Heart right ventricle (tissue), 16 donors: ENCODE measurements around the gene LDAH. TPM values are rescaled to one million over a fixed set of nuclear protein-coding genes. Genes with fewer than 3 reads are reported as not detected.
A peak's percentile ranks its signal among the peaks of the same experiment; 100 is the strongest.
"Not testable (repeated sequence)": the region's sequence is repeated elsewhere in the genome, so short reads cannot be mapped to it uniquely, and the experiment has no call there.

Source experiments
- ATAC-seq, 8 donors: fragments of 200-7000 bp; cut with Tn5 transposase; one replicate each; pipeline ENCODE4 v1.9.1; 2020; ENCODE audit warnings: mild to moderate bottlenecking in 8 of 8, moderate library complexity in 8 of 8, moderate number of reproducible peaks in 1 of 8
- DNase-seq, 2 donors: peaks; one replicate each; pipeline ENCODE4 v3.0.0-alpha.2; 2020
- H3K27ac ChIP-seq, 10 donors: fragments of 200-600 bp; sonication (generic) in 2 of 10; one replicate each; pipeline versions ENCODE4 v1.5.0 to v1.8.0; 2020 to 2022; ENCODE audit warnings: mild to moderate bottlenecking in 3 of 10
- H3K27me3 ChIP-seq, 7 donors: fragments of 200-600 bp; one replicate each; pipeline ENCODE4 v1.8.0; 2021 to 2022; ENCODE audit warnings: mild to moderate bottlenecking in 2 of 7
- H3K36me3 ChIP-seq, 9 donors: fragments of 200-600 bp; sonication (generic) in 1 of 9; one replicate each; pipeline versions ENCODE4 v1.5.0 to v1.8.0; 2020 to 2022; ENCODE audit warnings: mild to moderate bottlenecking in 2 of 9
- H3K4me1 ChIP-seq, 9 donors: fragments of 200-600 bp; sonication (generic) in 1 of 9; one replicate each; pipeline versions ENCODE4 v1.5.0 to v1.8.0; 2020 to 2022; ENCODE audit warnings: mild to moderate bottlenecking in 4 of 9
- H3K4me3 ChIP-seq, 10 donors: fragments of 200-600 bp; sonication (generic) in 2 of 10; one replicate each; pipeline versions ENCODE4 v1.5.0 to v1.8.0; 2020 to 2022; ENCODE audit warnings: mild to moderate bottlenecking in 7 of 10, moderate library complexity in 2 of 10
- H3K9me3 ChIP-seq, 11 donors: fragments of 200-600 bp in 10 of 11; sonication (generic) in 2 of 11; one replicate each; pipeline versions ENCODE4 v1.5.0 to v1.8.0; 2013 to 2022; ENCODE audit warnings: mild to moderate bottlenecking in 2 of 11, control low read depth in 1 of 11, moderate library complexity in 1 of 11
- CTCF ChIP-seq, 9 donors: fragments of 200-600 bp; sonication (generic) in 2 of 9; IDR thresholded peaks; one replicate each; pipeline versions ENCODE4 v1.5.0 to v1.8.0; 2021 to 2022; ENCODE audit warnings: antibody characterized with exemption in 9 of 9, mild to moderate bottlenecking in 5 of 9, moderate library complexity in 1 of 9
- WGBS, 2 donors: extraction: QIAGEN DNeasy Blood & Tissue Kit; methylation state at CpG; one replicate each; pipeline ENCODE4 v1.1.7; 2013; ENCODE audit warnings: inconsistent platforms in 1 of 2; 5-methylcytosine and 5-hydroxymethylcytosine counted together
- intact Hi-C, 10 donors: fragments of 100-400 bp; cut with DNase I; formaldehyde crosslinking; loops; one replicate each; pipeline versions ENCODE4 v1.11.1 to v1.14.2; 2022
- polyA plus RNA-seq, 2 donors: library from polyadenylated mRNA; stranded (reverse); fragments of 200-250 nt; gene quantifications; one replicate each; pipeline ENCODE4 v1.2.3, GENCODE V29; 2013
- total RNA-seq, 10 donors: library from RNA; stranded (reverse); fragmentation: NEBNext Ultra II Directional in 3 of 10; extraction: Animal tissue kit (Norgen Biotek cat#: 25700) in 3 of 10; gene quantifications; one replicate each; pipeline versions ENCODE4 v1.2.1 to v1.2.4, GENCODE V29; 2021 to 2023
- donor health status: Arrhythmogenic right ventricular cardiomyopathy.
- donor health status: ischemic (EF 13 %, LVEDD 7.1; RV severe dilation, severe dysfunction).
- donor health status: healthy with polysubstance abuse.
- donor health status: DM: no; HTN: yes; CAD: no.
- donor health status: DM: no; HTN: no; CAD: no.
- donor health status: ischemic (EF 25% LVEDD 6.9; RV normal size, moderate dysfunction).
- donor health status: ischemic (EF 25% LVEDD 5.7; RV mildly dilated, moderate dysfunction).
- donor health status: healthy.
- donor health status: DM: yes; HTN: yes; CAD: no.
- donor health status: Ischemic cardiomyopathy.
- donor health status: ischemic (EF 35%, LVEDD 5.7; RV mildly dilated, moderate dysfunction).
- donor health status: nonischemic (EF 11% LVEDD 7.7; RV severe dilation, severe dysfunction).
- donor health status: DM: yes; HTN: yes; CAD: no.
- donor health status: PGD.
- donor health status: ischemic (EF 29% LVEDD 5.4; RV normal size, mild dysfunction).
- donor health status: nonischemic (EF 23%, LVEDD 6.1; RV moderate dilation, normal function).

Gene LDAH
- total and polyA plus RNA-seq, 12 donors: 1.5 to 11.3 (median 5.4) TPM

- DNase-seq: no peak
- H3K4me3 ChIP-seq: no peak overlapping the region
- 80 to 85% methylated on average over 3 of the region's 3 CpGs for WGBS, 2 donors
- H3K9me3 ChIP-seq: peaks cover 0 to 13% (median 4%) of the 10 kb centered on the region in 11 donors
- no peaks in the 10 kb centered on the region for H3K27me3 ChIP-seq
- no peak for ATAC-seq
- H3K4me1 ChIP-seq: no peaks in the 10 kb centered on the region
- peaks cover 0 to 24% (median 4%) of the 10 kb centered on the region in 9 donors for H3K36me3 ChIP-seq
- intact Hi-C loops: no loop called here
- TF ChIP-seq CTCF (IDR thresholded peaks at IDR 0.05): no peak
- H3K27ac ChIP-seq: no peak overlapping the region
Measured at GRCh38 chr2:20797096-20797495, 25.8 kb downstream of the LDAH start.

GRCh38 chr2:20796374-20796791 is 26.5 kb downstream of the LDAH start:
- H3K9me3 ChIP-seq: peaks cover 0 to 13% (median 4%) of the 10 kb centered on the region in 11 donors
- intact Hi-C loops: no loop called here
- no peak overlapping the region for H3K4me3 ChIP-seq
- no peak for TF ChIP-seq CTCF (IDR thresholded peaks at IDR 0.05)
- no peaks in the 10 kb centered on the region for H3K4me1 ChIP-seq
- H3K27me3 ChIP-seq: no peaks in the 10 kb centered on the region
- no peak overlapping the region for H3K27ac ChIP-seq
- H3K36me3 ChIP-seq: peaks cover 0 to 24% (median 4%) of the 10 kb centered on the region in 9 donors
- peak in 1 of 8 donors; percentile 42 for ATAC-seq
- no peak for DNase-seq
- WGBS, 2 donors: 85 to 92% methylated on average over 1 of the region's 1 CpG

DNA sequence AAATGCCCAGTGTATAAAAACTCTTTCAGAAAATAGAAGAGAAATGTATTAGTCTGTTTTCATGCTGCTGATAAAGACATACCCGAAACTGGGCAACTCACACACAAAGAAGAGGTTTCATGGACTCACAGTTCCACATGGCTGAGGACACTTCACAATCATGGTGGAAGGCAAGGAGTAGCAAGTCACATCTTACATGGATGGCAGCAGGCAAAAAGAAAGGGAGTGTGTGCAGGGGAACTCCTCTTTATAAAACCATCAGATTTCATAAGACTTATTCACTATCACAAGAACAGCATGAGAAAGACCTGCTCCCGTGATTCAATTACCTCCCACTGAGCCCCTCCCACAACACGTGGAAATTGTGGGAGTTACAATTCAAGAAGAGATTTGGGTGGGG is 29.0 kb downstream of the LDAH start:
- H3K4me1 ChIP-seq, DNase-seq, H3K27me3 ChIP-seq, ATAC-seq, H3K4me3 ChIP-seq, intact Hi-C loops, H3K27ac ChIP-seq: not testable (repeated sequence)
- Histone ChIP-seq H3K9me3 (peaks cover 0 to 13% (median 4%) of the 10 kb centered on the region in 11 donors), H3K36me3 (peaks cover 0 to 27% (median 4%) of the 10 kb centered on the region in 9 donors)
- 96 to 97% methylated on average over 3 of the region's 3 CpGs for WGBS, 2 donors

DNA sequence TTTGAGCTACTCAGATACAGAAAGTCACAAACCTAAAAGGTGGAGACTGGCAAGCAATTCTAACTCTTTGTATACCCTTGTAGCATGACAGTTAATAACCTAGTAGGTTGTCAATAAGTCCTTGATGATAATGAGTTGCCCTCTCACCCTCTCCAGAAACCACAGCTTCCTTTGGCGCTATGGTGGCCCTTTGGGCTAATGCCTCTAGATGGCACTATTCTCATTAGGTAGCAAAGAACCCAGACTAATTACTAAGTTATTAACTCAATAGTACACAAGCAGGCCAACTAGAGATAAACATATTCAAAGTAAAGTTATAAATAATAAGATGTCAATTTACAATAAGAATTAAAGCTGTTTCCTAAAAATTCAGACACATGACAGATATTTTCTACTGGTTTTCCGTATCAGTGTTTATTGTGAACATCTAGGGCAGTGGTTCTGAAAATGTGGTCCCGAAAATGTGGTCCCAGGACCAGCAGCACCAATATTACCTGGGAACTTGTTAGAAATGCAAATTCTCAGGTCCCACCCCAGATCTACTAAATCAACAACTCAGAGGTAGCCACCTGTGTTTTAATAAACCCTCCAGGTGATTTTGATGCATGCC is 41.1 kb downstream of the LDAH start:
- DNase-seq (no peak), ATAC-seq (no peak)
- Histone ChIP-seq H3K9me3 (no peaks in the 10 kb centered on the region), H3K4me1 (no peaks in the 10 kb centered on the region), H3K27ac (no peak overlapping the region), H3K36me3 (peaks cover 0 to 28% (median 0%) of the 10 kb centered on the region in 9 donors), H3K4me3 (no peak overlapping the region), H3K27me3 (no peaks in the 10 kb centered on the region)
- intact Hi-C loops: loop anchor here in 7 of 10 donors (2.0 to 10.0 kb wide), 3 partner anchors 181 to 183 kb away; no protein-coding TSS in a partner anchor
- TF ChIP-seq CTCF (IDR thresholded peaks at IDR 0.05): peak in 8 of 9 donors; percentile 25 to 62 (median 52)
- WGBS, 2 donors: 80 to 84% methylated on average over 3 of the region's 3 CpGs

DNA sequence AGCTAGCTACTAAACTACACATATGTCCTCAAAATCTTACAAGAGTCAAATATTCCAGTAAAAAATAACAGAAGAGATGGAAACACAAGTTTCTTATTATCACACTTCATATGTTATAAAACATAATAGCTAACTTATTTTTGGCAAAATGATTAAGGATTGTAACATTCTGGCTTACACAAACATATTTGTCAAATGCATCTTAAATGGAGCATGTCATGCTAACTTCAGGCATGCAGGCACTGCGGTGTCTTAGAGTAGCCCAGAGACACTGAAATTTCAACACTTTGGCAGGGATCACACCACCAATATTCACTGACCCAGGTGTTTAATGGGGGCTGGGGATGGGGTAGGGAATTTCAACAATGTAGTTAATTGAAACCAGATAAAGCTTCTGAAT is 51.6 kb downstream of the LDAH start:
- H3K27me3 ChIP-seq: no peaks in the 10 kb centered on the region
- H3K4me3 ChIP-seq: no peak overlapping the region
- no peak overlapping the region for H3K27ac ChIP-seq
- DNase-seq: no peak
- no peaks in the 10 kb centered on the region for H3K4me1 ChIP-seq
- no peak for ATAC-seq
- TF ChIP-seq CTCF (IDR thresholded peaks at IDR 0.05): no peak
- H3K9me3 ChIP-seq: no peaks in the 10 kb centered on the region
- 94 to 96% methylated on average over 1 of the region's 1 CpG for WGBS, 2 donors
- H3K36me3 ChIP-seq: peaks cover 0 to 36% (median 4%) of the 10 kb centered on the region in 9 donors
- intact Hi-C loops: no loop called here
